Smooth muscle cell (in vitro differentiated cells): ENCODE results near the gene TPM2. TPM values are rescaled to one million over a fixed set of nuclear protein-coding genes. Genes with fewer than 3 reads are reported as not detected.

Experiments used
- DNase-seq: peaks from one replicate; lab custom pipeline; 2025; ENCODE audit not compliant: unreplicated experiment; lab: John Stamatoyannopoulos, UW
- H2AFZ ChIP-seq: fragments of 200-600 bp; sonication (generic); 2 replicates; pipeline ENCODE4 v1.6.0; 2016; ENCODE audit warnings: antibody characterized with exemption, low read depth, mild to moderate bottlenecking
- H3F3A ChIP-seq: fragments of 200-600 bp; sonication (generic); 2 replicates; pipeline ENCODE4 v1.6.0; 2017; ENCODE audit warnings: antibody characterized with exemption, low read depth
- H3K27ac ChIP-seq: fragments of 200-600 bp; sonication (generic); 2 replicates; pipeline ENCODE4 v1.5.1; 2016; ENCODE audit warnings: low read depth, mild to moderate bottlenecking
- H3K27me3 ChIP-seq: fragments of 200-600 bp; sonication (generic); 2 replicates; pipeline ENCODE4 v1.6.1; 2016; ENCODE audit warnings: low read depth, mild to moderate bottlenecking
- H3K36me3 ChIP-seq: fragments of 200-600 bp; sonication (generic); 2 replicates; pipeline ENCODE4 v1.5.1; 2016; ENCODE audit warnings: low read depth
- H3K4me1 ChIP-seq: fragments of 200-600 bp; sonication (generic); 2 replicates; pipeline ENCODE4 v1.5.1; 2016; ENCODE audit warnings: low read depth
- H3K4me2 ChIP-seq: fragments of 200-600 bp; sonication (generic); 2 replicates; pipeline ENCODE4 v1.6.0; 2016; ENCODE audit warnings: mild to moderate bottlenecking
- H3K4me3 ChIP-seq: fragments of 200-600 bp; sonication (generic); 2 replicates; pipeline ENCODE4 v1.5.1; 2016; ENCODE audit warnings: mild to moderate bottlenecking
- H3K79me2 ChIP-seq: fragments of 200-600 bp; sonication (generic); 2 replicates; pipeline ENCODE4 v1.6.0; 2016; ENCODE audit warnings: low read depth, mild to moderate bottlenecking
- H3K9ac ChIP-seq: fragments of 200-600 bp; sonication (generic); 2 replicates; pipeline ENCODE4 v1.6.0; 2016; ENCODE audit warnings: low read depth
- H3K9me3 ChIP-seq: fragments of 200-600 bp; sonication (generic); replicated peaks from 2 replicates; pipeline ENCODE4 v1.5.1; 2016; ENCODE audit warnings: low read depth
- H4K20me1 ChIP-seq: fragments of 200-600 bp; sonication (generic); 2 replicates; pipeline ENCODE4 v1.6.0; 2016; ENCODE audit warnings: low read depth
- CTCF ChIP-seq: fragments of 200-600 bp; sonication (generic); IDR thresholded peaks from 2 replicates; pipeline ENCODE4 v1.5.1; 2017; ENCODE audit warnings: borderline replicate concordance, mild to moderate bottlenecking, antibody characterized with exemption; ENCODE audit not compliant: insufficient read depth, poor library complexity, severe bottlenecking
- WGBS: methylation state at CpG from one replicate; pipeline ENCODE4 v1.1.7; 2016; ENCODE audit warnings: low lambda C conversion rate; 5-methylcytosine and 5-hydroxymethylcytosine counted together
- polyA plus RNA-seq: library from polyadenylated mRNA; unstranded; fragments of >200 nt; fragmentation: Nextera tagmentation; extraction: Ambion mirVana; gene quantifications from 2 replicates; pipeline ENCODE4 v1.2.1, GENCODE V29; 2016
- total RNA-seq: library from RNA; depleted of rRNA; stranded (reverse); fragments of >200 nt; gene quantifications from 2 replicates; pipeline ENCODE4 v1.2.3, GENCODE V29; 2014

TPM2 gene
- total and polyA plus RNA-seq, 2 experiments from 2014 or later, result 925 to 2,131 TPM

GRCh38 chr9:35679091-35679490 is 10.6 kb downstream of the TPM2 start:
- Histone ChIP-seq H3K4me3 (no peak overlapping the region), H3K4me1 (peaks cover 5% of the 10 kb centered on the region), H3K4me2 (no peak overlapping the region), H3K79me2 (no peaks in the 10 kb centered on the region), H3K9me3 (no peaks in the 10 kb centered on the region), H3K9ac (no peak overlapping the region), H3K36me3 (no peaks in the 10 kb centered on the region), H2AFZ (no peak overlapping the region), H3K27ac (no peak overlapping the region), H3K27me3 (no peaks in the 10 kb centered on the region), H4K20me1 (peaks cover 30% of the 10 kb centered on the region), H3F3A (peaks cover 37% of the 10 kb centered on the region)
- 94% methylated on average over 5 of the region's 5 CpGs for WGBS
- no peak for DNase-seq
- no peak for TF ChIP-seq CTCF

GRCh38 chr9:35675732-35676392 is 13.9 kb downstream of the TPM2 start:
- Histone ChIP-seq H2AFZ (peak overlapping the region; percentile 68), H3K36me3 (no peaks in the 10 kb centered on the region), H3K27me3 (no peaks in the 10 kb centered on the region), H3F3A (peaks cover 7% of the 10 kb centered on the region), H3K9me3 (no peaks in the 10 kb centered on the region), H3K9ac (peak overlapping the region; percentile 15), H3K27ac (no peak overlapping the region), H3K4me1 (peaks cover 5% of the 10 kb centered on the region), H3K4me3 (peak overlapping the region; percentile 56), H4K20me1 (no peaks in the 10 kb centered on the region), H3K79me2 (no peaks in the 10 kb centered on the region), H3K4me2 (peak overlapping the region; percentile 84)
- no peak for TF ChIP-seq CTCF
- WGBS, result 19% methylated on average over 32 of the region's 51 CpGs
- peak; percentile 21 for DNase-seq

GRCh38 chr9:35675204-35675603 is 14.5 kb downstream of the TPM2 start:
- peaks cover 5% of the 10 kb centered on the region for H3K4me1 ChIP-seq
- peak overlapping the region; percentile 56 for H3K4me3 ChIP-seq
- H3K79me2 ChIP-seq, result no peaks in the 10 kb centered on the region
- no peak for TF ChIP-seq CTCF
- no peaks in the 10 kb centered on the region for H3K36me3 ChIP-seq
- no peak overlapping the region for H3K9ac ChIP-seq
- H3K27me3 ChIP-seq, result no peaks in the 10 kb centered on the region
- no peak for DNase-seq
- H3K9me3 ChIP-seq, result no peaks in the 10 kb centered on the region
- H3K4me2 ChIP-seq, result peak overlapping the region; percentile 84
- 33% methylated on average over 13 of the region's 13 CpGs for WGBS
- H4K20me1 ChIP-seq, result no peaks in the 10 kb centered on the region
- H2AFZ ChIP-seq, result peak overlapping the region; percentile 68
- H3K27ac ChIP-seq, result no peak overlapping the region
- H3F3A ChIP-seq, result peaks cover 6% of the 10 kb centered on the region

- 86% methylated on average over 3 of the region's 3 CpGs for WGBS
- Histone ChIP-seq H3K4me3 (no peak overlapping the region), H3K4me1 (peaks cover 5% of the 10 kb centered on the region), H3K27ac (no peak overlapping the region), H3K36me3 (no peaks in the 10 kb centered on the region), H3K9ac (no peak overlapping the region), H3F3A (peaks cover 4% of the 10 kb centered on the region), H3K79me2 (no peaks in the 10 kb centered on the region), H2AFZ (no peak overlapping the region), H3K27me3 (no peaks in the 10 kb centered on the region), H3K9me3 (no peaks in the 10 kb centered on the region), H4K20me1 (no peaks in the 10 kb centered on the region), H3K4me2 (no peak overlapping the region)
- TF ChIP-seq CTCF, result no peak
- no peak for DNase-seq
These were observed 15.7 kb downstream of the TPM2 start for GRCh38 chr9:35674025-35674361.
